ENCODE data around the gene DNM3. TPM values are rescaled to one million over a fixed set of nuclear protein-coding genes. Genes with fewer than 3 reads are reported as not detected.

The DNM3 gene
- total RNA-seq, 6 experiments from 2014 or later = 0.25 to 0.73 (median 0.39) TPM

DNA sequence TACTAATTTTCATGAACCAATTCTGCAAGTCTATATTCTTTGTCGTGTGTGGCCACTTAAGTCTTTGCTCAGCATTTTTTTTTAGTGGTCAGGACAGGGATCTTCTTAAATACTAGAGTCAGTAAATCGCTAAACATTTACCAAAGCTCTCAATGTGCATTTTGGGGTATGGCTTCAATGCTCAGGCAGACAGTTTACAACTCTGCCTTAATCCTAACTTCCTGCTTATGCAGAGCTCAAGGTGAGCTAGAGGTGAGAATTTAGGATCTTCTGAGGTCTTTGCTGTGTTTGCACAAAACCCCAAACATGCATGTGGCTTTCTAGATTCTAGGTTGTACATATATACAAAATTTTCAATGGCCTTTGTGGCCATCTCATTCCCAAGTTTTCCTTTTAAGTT is 153.0 kb downstream of the DNM3 start:
- Mint-ChIP-seq H3K9me3 (no peaks in the 10 kb centered on the region), H3K36me3 (ENCODE audit: low read depth) (no peaks in the 10 kb centered on the region), H3K4me1 (ENCODE audit: low read depth) (no peaks in the 10 kb centered on the region), H3K27ac (no peak overlapping the region), H3K27me3 (ENCODE audit: insufficient read depth) (peaks cover 6% of the 10 kb centered on the region; the same call in 1 of the 2 replicates), H3K4me3 (no peak overlapping the region)
- TF ChIP-seq CTCF (IDR thresholded peaks at IDR 0.05) = no peak
- DNase-seq = no peak

GRCh38 chr1:171995573-171995972 is 154.3 kb downstream of the DNM3 start:
- Mint-ChIP-seq H3K9me3 (no peaks in the 10 kb centered on the region), H3K4me3 (no peak overlapping the region), H3K36me3 (ENCODE audit: low read depth) (no peaks in the 10 kb centered on the region), H3K4me1 (ENCODE audit: low read depth) (no peaks in the 10 kb centered on the region), H3K27ac (no peak overlapping the region), H3K27me3 (ENCODE audit: insufficient read depth) (peaks cover 4% of the 10 kb centered on the region; the same call in 1 of the 2 replicates)
- no peak for DNase-seq
- TF ChIP-seq CTCF (IDR thresholded peaks at IDR 0.05) = no peak

- no peak overlapping the region for H3K27ac Mint-ChIP-seq
- no peaks in the 10 kb centered on the region for H3K4me1 Mint-ChIP-seq (ENCODE audit: low read depth)
- DNase-seq = no peak
- no peaks in the 10 kb centered on the region for H3K36me3 Mint-ChIP-seq (ENCODE audit: low read depth)
- TF ChIP-seq CTCF (IDR thresholded peaks at IDR 0.05) = no peak
- H3K27me3 Mint-ChIP-seq (ENCODE audit: insufficient read depth) = peaks cover 4% of the 10 kb centered on the region; the same call in 1 of the 2 replicates
- no peaks in the 10 kb centered on the region for H3K9me3 Mint-ChIP-seq
- H3K4me3 Mint-ChIP-seq = no peak overlapping the region
Measured at GRCh38 chr1:171997936-171998335, 156.6 kb downstream of the DNM3 start.

DNA sequence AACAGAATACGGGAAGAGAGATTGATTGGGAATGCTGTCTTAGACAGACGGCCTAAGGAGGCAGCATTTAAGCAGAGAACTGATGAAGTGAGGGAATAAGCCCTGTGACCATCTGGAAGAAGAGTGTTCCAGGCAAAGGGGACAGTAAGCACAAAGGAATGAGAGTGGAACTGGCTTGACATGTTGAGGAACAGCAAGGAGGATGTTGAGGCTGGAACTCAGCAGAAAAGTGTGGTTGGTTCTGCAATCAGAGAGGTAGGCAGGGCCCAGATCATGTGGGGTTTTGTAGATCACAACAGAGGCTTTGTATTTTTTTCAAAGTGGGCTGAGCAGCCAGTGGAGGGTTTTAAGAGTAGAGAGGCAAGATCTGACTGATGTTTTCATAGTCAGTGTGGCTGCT is 157.4 kb downstream of the DNM3 start:
- no peak for TF ChIP-seq CTCF (IDR thresholded peaks at IDR 0.05)
- peak; percentile 18 for DNase-seq
- Mint-ChIP-seq H3K36me3 (ENCODE audit: low read depth) (no peaks in the 10 kb centered on the region), H3K4me1 (ENCODE audit: low read depth) (peaks cover 4% of the 10 kb centered on the region), H3K27me3 (ENCODE audit: insufficient read depth) (no peaks in the 10 kb centered on the region), H3K4me3 (no peak overlapping the region), H3K9me3 (no peaks in the 10 kb centered on the region), H3K27ac (no peak overlapping the region)

GRCh38 chr1:171999756-172000155 is 158.5 kb downstream of the DNM3 start:
- H3K4me1 Mint-ChIP-seq (ENCODE audit: low read depth) = peaks cover 15% of the 10 kb centered on the region
- no peaks in the 10 kb centered on the region for H3K9me3 Mint-ChIP-seq
- no peaks in the 10 kb centered on the region for H3K36me3 Mint-ChIP-seq (ENCODE audit: low read depth)
- H3K27ac Mint-ChIP-seq = no peak overlapping the region
- no peak for TF ChIP-seq CTCF (IDR thresholded peaks at IDR 0.05)
- no peak overlapping the region for H3K4me3 Mint-ChIP-seq
- H3K27me3 Mint-ChIP-seq (ENCODE audit: insufficient read depth) = no peaks in the 10 kb centered on the region
- peak; percentile 47 for DNase-seq

DNA sequence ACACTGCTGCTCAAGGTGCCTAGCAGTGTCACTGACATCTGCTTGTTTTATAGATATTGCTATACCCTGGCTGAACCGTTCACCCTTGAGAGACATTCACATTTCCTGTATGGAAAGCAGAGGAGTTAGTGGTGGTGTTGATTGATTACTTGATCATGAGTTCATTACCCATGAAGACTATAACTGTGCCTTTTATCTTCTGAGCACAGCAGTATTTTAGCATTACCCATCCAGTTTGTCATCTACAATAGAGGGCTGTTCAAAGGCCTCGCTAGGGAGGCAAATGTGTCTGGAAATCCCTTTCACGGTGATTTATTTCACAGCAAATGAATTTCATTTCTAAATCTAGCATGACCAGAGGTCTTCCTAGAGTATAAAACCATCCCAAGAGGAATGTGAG is 160.0 kb downstream of the DNM3 start:
- Mint-ChIP-seq H3K36me3 (ENCODE audit: low read depth) (no peaks in the 10 kb centered on the region), H3K4me1 (ENCODE audit: low read depth) (peaks cover 26% of the 10 kb centered on the region), H3K27ac (no peak overlapping the region), H3K27me3 (ENCODE audit: insufficient read depth) (no peaks in the 10 kb centered on the region), H3K4me3 (no peak overlapping the region), H3K9me3 (no peaks in the 10 kb centered on the region)
- DNase-seq = no peak
- TF ChIP-seq CTCF (IDR thresholded peaks at IDR 0.05) = no peak

All from HFFc6 (cell line).